H9 (cell line): ENCODE measurements around the gene CDKL4. TPM values are rescaled to one million over a fixed set of nuclear protein-coding genes. Genes with fewer than 3 reads are reported as not detected.

Experiments
- DNase-seq: peaks from one replicate; pipeline ENCODE4 v3.0.0-alpha.2; 2017
- H2AFZ ChIP-seq: one replicate; pipeline ENCODE4 v1.6.1; 2013; ENCODE audit warnings: mild to moderate bottlenecking, low read length, control low read depth, moderate library complexity
- H2AK5ac ChIP-seq: 2 replicates; pipeline ENCODE4 v1.6.1; 2013; ENCODE audit warnings: low read length, control low read depth, mixed read lengths; ENCODE audit not compliant: insufficient read length
- H2BK120ac ChIP-seq: one replicate; pipeline ENCODE4 v1.6.1; 2013; ENCODE audit warnings: low read depth, mild to moderate bottlenecking, low read length, control low read depth, inconsistent platforms; ENCODE audit not compliant: poor library complexity, severe bottlenecking
- H2BK12ac ChIP-seq: 2 replicates; pipeline ENCODE4 v1.6.1; 2013; ENCODE audit warnings: low read length, control low read depth, mixed read lengths, low read depth; ENCODE audit not compliant: insufficient read length
- H2BK15ac ChIP-seq: 2 replicates; pipeline ENCODE4 v1.6.1; 2013; ENCODE audit warnings: low read depth, low read length, control low read depth
- H2BK20ac ChIP-seq: one replicate; pipeline ENCODE4 v1.6.1; 2013; ENCODE audit warnings: low read depth, mild to moderate bottlenecking, low read length, control low read depth, inconsistent platforms; ENCODE audit not compliant: poor library complexity, severe bottlenecking
- H2BK5ac ChIP-seq: 2 replicates; pipeline ENCODE4 v1.6.1; 2013; ENCODE audit warnings: low read length, control low read depth, mixed read lengths; ENCODE audit not compliant: insufficient read length
- H3K14ac ChIP-seq: 2 replicates; pipeline ENCODE4 v1.6.1; 2013; ENCODE audit warnings: low read length, control low read depth; ENCODE audit not compliant: insufficient read depth
- H3K18ac ChIP-seq: 2 replicates; pipeline ENCODE4 v1.6.1; 2013; ENCODE audit warnings: low read depth, mild to moderate bottlenecking, mixed read lengths, low read length, control low read depth; ENCODE audit not compliant: insufficient read length
- H3K23ac ChIP-seq: 2 replicates; pipeline ENCODE4 v1.6.1; 2013; ENCODE audit warnings: low read length, control low read depth, mixed read lengths, low read depth; ENCODE audit not compliant: insufficient read length
- H3K23me2 ChIP-seq: 2 replicates; pipeline ENCODE4 v1.6.1; 2013; ENCODE audit warnings: low read depth, mild to moderate bottlenecking, mixed read lengths, low read length, control low read depth; ENCODE audit not compliant: insufficient read length, poor library complexity, severe bottlenecking
- H3K27ac ChIP-seq: 2 replicates; pipeline ENCODE4 v1.5.1; 2013; ENCODE audit warnings: low read length, control low read depth, mixed read lengths, low read depth; ENCODE audit not compliant: insufficient read length
- H3K27me3 ChIP-seq: 2 replicates; pipeline ENCODE4 v1.6.1; 2013; ENCODE audit warnings: low read length, control low read depth, inconsistent platforms; ENCODE audit not compliant: insufficient read depth
- H3K4ac ChIP-seq: 2 replicates; pipeline ENCODE4 v1.6.1; 2013; ENCODE audit warnings: low read depth, mild to moderate bottlenecking, control low read depth, inconsistent platforms, low read length, moderate library complexity
- H3K4me1 ChIP-seq: 2 replicates; pipeline ENCODE4 v1.6.1; 2013; ENCODE audit warnings: low read length, control low read depth, inconsistent platforms; ENCODE audit not compliant: insufficient read depth
- H3K4me2 ChIP-seq: 2 replicates; pipeline ENCODE4 v1.6.1; 2013; ENCODE audit warnings: low read length, control low read depth, mixed read lengths; ENCODE audit not compliant: insufficient read length, insufficient read depth
- H3K56ac ChIP-seq: 2 replicates; pipeline ENCODE4 v1.6.1; 2013; ENCODE audit warnings: low read depth, mild to moderate bottlenecking, mixed read lengths, low read length, control low read depth; ENCODE audit not compliant: insufficient read length
- H3K79me1 ChIP-seq: 2 replicates; pipeline ENCODE4 v1.6.1; 2013; ENCODE audit warnings: low read depth, mild to moderate bottlenecking, moderate library complexity, low read length, control low read depth, inconsistent platforms; ENCODE audit not compliant: insufficient read depth, poor library complexity, severe bottlenecking
- H3K79me2 ChIP-seq: 2 replicates; pipeline ENCODE4 v1.6.1; 2013; ENCODE audit warnings: low read length, control low read depth, inconsistent platforms; ENCODE audit not compliant: insufficient read depth
- H3K9ac ChIP-seq: 2 replicates; pipeline ENCODE4 v1.6.1; 2013; ENCODE audit warnings: low read length, control low read depth, mixed read lengths; ENCODE audit not compliant: insufficient read length; ENCODE audit errors: extremely low read depth
- H3K9me3 ChIP-seq: one replicate; pipeline ENCODE4 v1.6.1; 2013; ENCODE audit warnings: low read depth, low read length, inconsistent platforms; ENCODE audit not compliant: control insufficient read depth
- H3T11ph ChIP-seq: one replicate; pipeline ENCODE4 v1.6.1; 2013; ENCODE audit warnings: mild to moderate bottlenecking, low read length, control low read depth, inconsistent platforms
- H4K20me1 ChIP-seq: one replicate; pipeline ENCODE4 v1.6.1; 2013; ENCODE audit not compliant: control insufficient read depth, insufficient read length, insufficient read depth
- H4K5ac ChIP-seq: 2 replicates; pipeline ENCODE4 v1.6.1; 2013; ENCODE audit warnings: low read depth, mild to moderate bottlenecking, mixed read lengths, low read length, control low read depth; ENCODE audit not compliant: insufficient read length
- H4K8ac ChIP-seq: replicated peaks from 2 replicates; pipeline ENCODE4 v1.6.1; 2013; ENCODE audit warnings: low read length, control low read depth, mixed read lengths, low read depth; ENCODE audit not compliant: insufficient read length
- H4K91ac ChIP-seq: 2 replicates; pipeline ENCODE4 v1.6.1; 2013; ENCODE audit warnings: low read depth, mild to moderate bottlenecking, moderate library complexity, mixed read lengths, low read length, control low read depth; ENCODE audit not compliant: insufficient read length
- H3K27ac Mint-ChIP-seq, 3 experiments: 2 replicates in 2 of 3; 3 replicates in 1 of 3; pipeline ENCODE4 v1.8.0; 2020 to 2021; ENCODE audit warnings: mixed read lengths in 3 of 3, mild to moderate bottlenecking in 1 of 3, moderate library complexity in 1 of 3
- H3K27me3 Mint-ChIP-seq: 2 replicates; pipeline ENCODE4 v1.8.0; 2021; ENCODE audit warnings: low read depth, mild to moderate bottlenecking, moderate library complexity, mixed read lengths
- H3K36me3 Mint-ChIP-seq, 3 experiments: 2 replicates in 2 of 3; 3 replicates in 1 of 3; pipeline ENCODE4 v1.8.0; 2020 to 2021; ENCODE audit warnings: low read depth in 3 of 3, mixed read lengths in 3 of 3; ENCODE audit not compliant: insufficient read depth in 1 of 3
- H3K4me1 Mint-ChIP-seq, 2 experiments: 2 replicates each; pipeline ENCODE4 v1.8.0; 2020; ENCODE audit warnings: mixed read lengths in 2 of 2
- H3K4me3 Mint-ChIP-seq, 2 experiments: 2 replicates in 1 of 2; 3 replicates in 1 of 2; pipeline ENCODE4 v1.8.0; 2020 to 2021; ENCODE audit warnings: mild to moderate bottlenecking in 2 of 2, mixed read lengths in 2 of 2, moderate library complexity in 1 of 2
- H3K9me3 Mint-ChIP-seq, 2 experiments: 2 replicates in 1 of 2; 3 replicates in 1 of 2; pipeline ENCODE4 v1.8.0; 2020; ENCODE audit warnings: mild to moderate bottlenecking in 2 of 2, mixed read lengths in 2 of 2, moderate library complexity in 1 of 2
- WGBS: extraction: QIAGEN DNeasy Blood & Tissue Kit; methylation state at CpG from one replicate; pipeline ENCODE4 v1.1.7; 2013; ENCODE audit warnings: missing lambda C conversion rate, low lambda C conversion rate, mixed read lengths; ENCODE audit not compliant: insufficient read length; ENCODE audit errors: extremely low coverage; 5-methylcytosine and 5-hydroxymethylcytosine counted together
- total RNA-seq: library from RNA; stranded (reverse); gene quantifications from 2 replicates; pipeline ENCODE4 v1.2.1, GENCODE V29; 2021
- TF ChIP-seq, protein P1 (sequence below): fragments of 200-600 bp; sonication (generic); conservative IDR thresholded peaks from 3 replicates; pipeline ENCODE4 v1.8.0; 2021; ENCODE audit warnings: antibody characterized with exemption, mild to moderate bottlenecking

Gene CDKL4
- total RNA-seq, 1 experiment from 2014 or later, result not detected

DNA sequence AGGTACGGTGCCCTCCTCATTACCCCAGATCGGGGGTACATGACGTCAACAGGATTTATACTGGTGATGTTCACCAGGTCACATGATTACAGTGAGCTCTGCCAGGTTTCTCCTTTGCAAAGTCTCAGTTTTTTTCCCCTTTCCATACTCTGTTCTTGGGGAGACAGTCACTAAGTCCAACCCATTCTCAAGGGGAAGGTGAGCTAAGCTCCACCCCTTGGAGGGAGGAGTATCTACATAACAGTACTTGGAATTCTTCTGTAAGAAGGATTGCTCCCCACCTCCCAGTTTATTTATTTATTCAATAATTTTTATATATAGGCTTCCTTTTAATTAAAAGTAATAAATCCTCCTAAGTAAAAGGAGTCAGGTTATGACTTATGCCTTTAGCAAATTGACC lies 88.8 kb downstream of the CDKL4 start:
- Histone ChIP-seq H3K23ac (no peak overlapping the region), H3K4me1 (peaks cover 3% of the 10 kb centered on the region; the same call in 1 of the 2 replicates), H3K79me2 (no peaks in the 10 kb centered on the region), H3K56ac (no peak overlapping the region), H2BK12ac (no peak overlapping the region), H4K91ac (no peak overlapping the region), H3K14ac (no peak overlapping the region), H3K18ac (no peak overlapping the region), H4K20me1 (no peaks in the 10 kb centered on the region), H2BK5ac (no peak overlapping the region), H2BK120ac (no peak overlapping the region), H2AK5ac (no peak overlapping the region), H2BK15ac (no peak overlapping the region), H2BK20ac (no peak overlapping the region), H3K4ac (no peak overlapping the region), H3K9me3 (no peaks in the 10 kb centered on the region), H3K4me2 (no peak overlapping the region), H3K79me1 (no peaks in the 10 kb centered on the region), H2AFZ (no peak overlapping the region), H3K27me3 (no peaks in the 10 kb centered on the region), H3K9ac (no peak overlapping the region), H4K8ac (no peak overlapping the region), H3K27ac (no peak overlapping the region), H4K5ac (no peak overlapping the region), H3T11ph (no peak overlapping the region), H3K23me2 (no peaks in the 10 kb centered on the region)
- no peak overlapping the region for H3K27ac Mint-ChIP-seq
- DNase-seq, result no peak
- peaks cover 0 to 7% of the 10 kb centered on the region in 2 experiments; a peak in 2 of 4 replicates for H3K4me1 Mint-ChIP-seq
- TF ChIP-seq, protein P1, sequence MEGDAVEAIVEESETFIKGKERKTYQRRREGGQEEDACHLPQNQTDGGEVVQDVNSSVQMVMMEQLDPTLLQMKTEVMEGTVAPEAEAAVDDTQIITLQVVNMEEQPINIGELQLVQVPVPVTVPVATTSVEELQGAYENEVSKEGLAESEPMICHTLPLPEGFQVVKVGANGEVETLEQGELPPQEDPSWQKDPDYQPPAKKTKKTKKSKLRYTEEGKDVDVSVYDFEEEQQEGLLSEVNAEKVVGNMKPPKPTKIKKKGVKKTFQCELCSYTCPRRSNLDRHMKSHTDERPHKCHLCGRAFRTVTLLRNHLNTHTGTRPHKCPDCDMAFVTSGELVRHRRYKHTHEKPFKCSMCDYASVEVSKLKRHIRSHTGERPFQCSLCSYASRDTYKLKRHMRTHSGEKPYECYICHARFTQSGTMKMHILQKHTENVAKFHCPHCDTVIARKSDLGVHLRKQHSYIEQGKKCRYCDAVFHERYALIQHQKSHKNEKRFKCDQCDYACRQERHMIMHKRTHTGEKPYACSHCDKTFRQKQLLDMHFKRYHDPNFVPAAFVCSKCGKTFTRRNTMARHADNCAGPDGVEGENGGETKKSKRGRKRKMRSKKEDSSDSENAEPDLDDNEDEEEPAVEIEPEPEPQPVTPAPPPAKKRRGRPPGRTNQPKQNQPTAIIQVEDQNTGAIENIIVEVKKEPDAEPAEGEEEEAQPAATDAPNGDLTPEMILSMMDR, result no peak
- H3K36me3 Mint-ChIP-seq, result no peaks in the 10 kb centered on the region
- no peaks in the 10 kb centered on the region for H3K27me3 Mint-ChIP-seq
- H3K4me3 Mint-ChIP-seq, result no peak overlapping the region
- no CpG with 5 or more reads among the region's 3 CpGs for WGBS
- no peaks in the 10 kb centered on the region for H3K9me3 Mint-ChIP-seq
